ENCODE measurements around the gene TRAPPC12. TPM values are rescaled to one million over a fixed set of nuclear protein-coding genes. Genes with fewer than 3 reads are reported as not detected.
"Not testable (repeated sequence)": the region's sequence is repeated elsewhere in the genome, so short reads cannot be mapped to it uniquely, and the experiment has no call there.

Gene TRAPPC12
- polyA plus RNA-seq, 4 donors, result 59.7 to 71.5 (median 70.0) TPM

GRCh38 chr2:3483227-3483985 lies 103.9 kb downstream of the TRAPPC12 start:
- peak in 1 of 4 donors; percentile 83 for DNase-seq (ENCODE audit: low read depth in 4 of 4, low spot score in 3 of 4)

- DNase-seq (ENCODE audit: low read depth in 4 of 4, low spot score in 3 of 4), result no peak
Observed at GRCh38 chr2:3483986-3484960, 104.8 kb downstream of the TRAPPC12 start.

GRCh38 chr2:3485166-3485565 lies 105.7 kb downstream of the TRAPPC12 start:
- no peak for DNase-seq (ENCODE audit: low read depth in 4 of 4, low spot score in 3 of 4)

DNA sequence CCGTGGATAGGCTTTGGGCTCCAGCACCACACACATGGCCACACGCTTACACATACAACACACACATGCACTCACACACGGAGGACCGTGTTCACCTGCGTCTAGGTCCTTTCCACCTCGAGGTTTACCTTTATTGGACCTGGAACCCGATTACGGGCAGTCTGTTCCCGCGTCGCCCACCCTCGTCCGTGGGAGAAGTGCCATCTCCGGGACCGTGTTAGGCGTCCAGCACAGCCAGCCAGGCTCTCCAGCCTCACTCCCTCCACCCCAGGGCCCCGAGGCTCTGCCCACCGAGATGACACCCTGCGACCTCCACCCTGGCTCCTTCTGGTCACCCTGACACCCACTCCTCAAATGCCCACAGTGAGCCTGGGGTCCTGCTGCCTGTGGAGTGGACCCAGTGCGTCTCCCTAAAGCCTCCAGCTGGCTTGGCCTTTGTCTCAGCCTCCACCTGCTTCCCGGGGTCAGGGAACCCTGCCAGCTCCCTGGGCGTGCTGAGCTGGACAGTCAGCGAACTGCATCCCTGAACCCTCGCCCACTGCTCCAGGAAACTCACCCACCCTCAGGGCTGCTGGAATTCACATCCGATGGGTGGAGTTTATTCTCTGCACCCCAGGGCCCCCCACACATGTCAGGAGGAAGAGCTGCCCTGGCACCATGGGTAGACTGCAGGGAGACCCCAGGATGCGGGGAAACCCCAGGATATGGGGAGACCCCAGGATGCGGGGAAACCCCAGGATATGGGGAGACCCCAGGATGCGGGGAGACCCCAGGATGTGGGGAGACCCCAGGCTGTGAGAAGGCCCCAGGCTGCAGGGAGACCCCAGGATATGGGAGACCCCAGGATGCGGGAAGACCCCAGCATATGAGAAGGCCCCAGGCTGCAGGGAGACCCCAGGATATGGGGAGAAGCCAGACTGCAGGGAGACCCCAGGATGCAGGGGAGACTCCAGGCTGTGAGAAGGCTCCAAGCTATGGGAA lies 106.8 kb downstream of the TRAPPC12 start:
- no peak for DNase-seq (ENCODE audit: low read depth in 4 of 4, low spot score in 3 of 4)

- no peak for DNase-seq (ENCODE audit: low read depth in 4 of 4, low spot score in 3 of 4)
Observed at GRCh38 chr2:3487028-3487425, 107.5 kb downstream of the TRAPPC12 start.

DNA sequence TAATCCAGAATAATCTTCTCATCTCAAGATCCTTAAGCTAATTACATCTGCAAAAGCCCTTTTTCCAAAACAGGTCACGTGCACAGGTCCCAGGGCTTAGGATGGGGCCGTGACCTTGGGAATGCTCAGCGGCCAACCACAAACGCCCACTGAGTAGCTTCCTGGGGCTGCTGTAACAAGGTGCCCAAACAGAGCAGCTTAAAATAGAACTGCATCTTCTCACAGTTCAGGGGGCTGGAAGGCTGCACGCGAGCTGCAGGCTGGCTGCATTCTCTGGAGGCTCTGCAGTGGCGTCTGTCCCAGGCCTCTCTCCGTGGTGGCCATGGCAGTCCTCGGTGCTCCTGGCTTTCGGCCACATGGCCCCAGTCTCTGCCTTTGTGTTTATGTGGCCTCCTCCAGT lies 107.9 kb downstream of the TRAPPC12 start:
- DNase-seq (ENCODE audit: low read depth in 4 of 4, low spot score in 3 of 4), result no peak

DNA sequence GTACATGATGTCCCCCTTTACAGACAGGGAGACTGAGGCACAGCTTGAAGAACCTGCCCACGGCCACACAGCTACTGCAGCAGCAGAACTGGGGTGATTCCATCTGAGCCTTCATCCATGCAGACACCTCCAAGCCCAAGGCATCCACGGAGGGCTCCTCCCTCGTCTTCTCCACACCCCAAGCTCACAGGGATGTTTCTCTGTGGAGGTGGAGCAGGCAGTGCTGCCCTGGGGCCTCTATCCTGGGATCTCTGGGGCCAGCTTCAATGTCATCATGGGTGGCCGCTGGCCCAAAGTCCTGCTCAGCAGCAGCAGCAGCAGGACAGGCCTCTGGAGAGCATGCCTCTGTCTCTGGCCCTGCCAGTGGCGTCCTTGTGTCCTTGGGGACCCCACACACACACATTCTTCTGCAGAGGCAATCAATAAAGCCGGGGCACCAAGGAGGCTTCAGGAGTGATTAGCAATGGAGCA lies 108.6 kb downstream of the TRAPPC12 start:
- no peak for DNase-seq (ENCODE audit: low read depth in 4 of 4, low spot score in 3 of 4)

GRCh38 chr2:3488855-3489763 lies 109.6 kb downstream of the TRAPPC12 start:
- no peak for DNase-seq (ENCODE audit: low read depth in 4 of 4, low spot score in 3 of 4)

DNA sequence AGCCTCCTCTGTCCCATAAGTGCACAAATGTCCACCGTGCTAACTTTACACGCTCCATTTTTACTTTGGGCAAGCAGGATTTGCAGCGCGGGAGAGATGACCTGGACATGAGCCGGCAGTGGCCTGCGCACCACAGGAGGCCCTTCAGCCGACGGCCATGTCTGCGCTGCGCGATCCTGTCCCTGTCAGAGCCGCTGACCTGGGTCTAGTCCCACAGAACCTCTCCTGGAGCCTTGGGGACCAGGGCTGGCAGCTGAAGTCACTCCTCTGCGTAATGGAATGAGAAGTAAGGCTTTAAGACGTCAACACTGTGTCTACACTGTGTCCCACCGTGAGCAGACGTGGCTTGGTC lies 110.2 kb downstream of the TRAPPC12 start:
- no peak for DNase-seq (ENCODE audit: low read depth in 4 of 4, low spot score in 3 of 4)

- DNase-seq (ENCODE audit: low read depth in 4 of 4, low spot score in 3 of 4), result no peak
Observed at GRCh38 chr2:3490191-3491170, 111.0 kb downstream of the TRAPPC12 start.

- DNase-seq (ENCODE audit: low read depth in 4 of 4, low spot score in 3 of 4), result no peak
Observed at GRCh38 chr2:3491306-3491705, 111.8 kb downstream of the TRAPPC12 start.

- no peak for DNase-seq (ENCODE audit: low read depth in 4 of 4, low spot score in 3 of 4)
Observed at GRCh38 chr2:3491716-3492474, 112.4 kb downstream of the TRAPPC12 start.

GRCh38 chr2:3492475-3492787 lies 112.9 kb downstream of the TRAPPC12 start:
- not testable (repeated sequence) for DNase-seq (ENCODE audit: low read depth in 4 of 4, low spot score in 3 of 4)

DNA sequence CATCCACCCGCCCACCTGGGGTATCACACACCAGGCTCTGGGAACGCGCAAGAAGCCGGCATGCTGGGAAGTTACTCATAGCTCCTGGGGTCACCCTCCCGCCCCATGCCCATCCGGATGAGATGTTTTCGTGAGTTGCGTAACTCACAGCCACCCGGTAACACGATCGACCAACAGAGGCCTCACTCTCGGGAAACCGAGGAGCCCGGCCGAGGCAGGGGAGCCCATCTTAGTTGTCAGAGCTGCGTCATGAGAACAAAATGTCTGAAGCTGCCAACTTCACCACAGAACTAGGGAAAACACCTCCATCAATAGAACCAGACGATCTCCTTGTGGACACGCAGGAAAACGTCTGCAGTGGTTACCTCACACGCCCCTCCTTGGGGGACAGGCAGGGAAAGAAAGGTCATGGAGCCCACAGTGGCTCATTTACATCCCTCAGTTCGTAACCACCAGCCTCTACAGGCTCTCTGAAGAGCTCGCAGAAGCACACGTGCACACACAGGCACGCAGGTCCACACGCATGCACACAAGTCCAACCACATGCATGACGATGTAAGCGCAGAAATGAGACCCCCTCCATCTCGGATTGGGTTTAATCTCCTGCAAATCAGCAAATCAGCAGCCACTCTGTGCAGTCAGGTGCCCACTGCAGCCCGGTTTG lies 113.6 kb downstream of the TRAPPC12 start:
- no peak for DNase-seq (ENCODE audit: low read depth in 4 of 4, low spot score in 3 of 4)

DNA sequence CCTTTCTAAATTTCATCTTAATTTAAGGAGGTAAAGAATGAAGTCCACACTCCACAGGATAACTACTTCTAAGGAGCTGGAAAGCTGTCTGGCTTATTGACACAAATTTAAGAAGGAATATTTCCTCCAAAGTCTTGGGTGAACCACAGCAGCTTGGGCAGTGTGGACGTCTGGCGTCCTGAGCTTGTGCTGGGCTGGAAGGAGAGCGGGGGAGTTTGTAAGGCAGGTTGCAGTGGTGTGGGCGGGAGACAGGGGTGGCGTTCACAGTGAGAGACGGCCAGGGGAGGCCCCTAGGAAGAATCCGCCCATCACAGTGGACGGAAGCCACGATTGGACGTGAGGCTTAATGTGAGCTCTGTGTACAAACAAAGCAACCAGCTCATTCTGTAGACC lies 114.1 kb downstream of the TRAPPC12 start:
- peak in 1 of 4 donors; percentile 78 for DNase-seq (ENCODE audit: low read depth in 4 of 4, low spot score in 3 of 4)

GRCh38 chr2:3494984-3495666 lies 115.6 kb downstream of the TRAPPC12 start:
- DNase-seq (ENCODE audit: low read depth in 4 of 4, low spot score in 3 of 4), result no peak

Data from right renal pelvis (tissue), 4 donors.